Natural killer cell (primary cell): ENCODE results near the gene PLCXD1. TPM values are rescaled to one million over a fixed set of nuclear protein-coding genes. Genes with fewer than 3 reads are reported as not detected.
A peak's percentile ranks its signal among the peaks of the same experiment; 100 is the strongest.

Experiments
- ATAC-seq, 3 donors: fragments of 150-1000 bp in 2 of 3; fragments of 200-7000 bp in 1 of 3; cut with Tn5 transposase; 1 replicate in 1 of 3; 2 replicates in 2 of 3; pipeline ENCODE4 v1.10.0; 2021; ENCODE audit warnings: mild to moderate bottlenecking in 2 of 3, moderate library complexity in 2 of 3
- DNase-seq, 2 donors: peaks; one replicate each; pipeline versions ENCODE4 v3.0.0 to v3.0.0-alpha.2; 2013 to 2021; ENCODE audit warnings: mixed read lengths in 1 of 2
- H3K27ac ChIP-seq: one replicate; pipeline ENCODE4 v1.5.1; 2013; ENCODE audit warnings: mild to moderate bottlenecking, low read length
- H3K27me3 ChIP-seq: one replicate; pipeline ENCODE4 v1.6.1; 2013; ENCODE audit warnings: low read length; ENCODE audit not compliant: control insufficient read depth, insufficient read depth
- H3K36me3 ChIP-seq: one replicate; pipeline ENCODE4 v1.6.1; 2013; ENCODE audit warnings: low read length; ENCODE audit not compliant: control insufficient read depth, insufficient read depth
- H3K4me1 ChIP-seq: one replicate; pipeline ENCODE4 v1.6.1; 2013; ENCODE audit warnings: low read length; ENCODE audit not compliant: control insufficient read depth, insufficient read depth
- H3K4me3 ChIP-seq: one replicate; pipeline ENCODE4 v1.5.1; 2013; ENCODE audit warnings: low read length
- H3K9me3 ChIP-seq: one replicate; pipeline ENCODE4 v1.6.1; 2013; ENCODE audit warnings: low read length; ENCODE audit not compliant: control insufficient read depth, insufficient read depth
- H3K27ac Mint-ChIP-seq, 2 donors: one replicate each; pipeline ENCODE4 v1.8.0; 2022; ENCODE audit warnings: mild to moderate bottlenecking in 2 of 2, mixed read lengths in 2 of 2, moderate library complexity in 1 of 2
- H3K27me3 Mint-ChIP-seq, 2 donors: one replicate each; pipeline ENCODE4 v1.8.0; 2022; ENCODE audit warnings: low read depth in 2 of 2, mixed read lengths in 2 of 2
- H3K36me3 Mint-ChIP-seq: one replicate; pipeline ENCODE4 v1.8.0; 2022; ENCODE audit warnings: mixed read lengths
- H3K4me1 Mint-ChIP-seq, 2 donors: one replicate each; pipeline ENCODE4 v1.8.0; 2022; ENCODE audit warnings: mixed read lengths in 2 of 2
- H3K4me3 Mint-ChIP-seq: one replicate; pipeline ENCODE4 v1.8.0; 2022; ENCODE audit warnings: mild to moderate bottlenecking, moderate library complexity, mixed read lengths
- H3K9me3 Mint-ChIP-seq, 2 donors: one replicate each; pipeline ENCODE4 v1.8.0; 2022; ENCODE audit warnings: mixed read lengths in 2 of 2
- CTCF ChIP-seq: fragments of 200-600 bp; IDR thresholded peaks from one replicate; pipeline ENCODE4 v1.8.0; 2022; ENCODE audit warnings: antibody characterized with exemption
- WGBS: methylation state at CpG from one replicate; pipeline ENCODE4 v1.1.7; 2013; ENCODE audit warnings: missing lambda C conversion rate; ENCODE audit not compliant: insufficient coverage; 5-methylcytosine and 5-hydroxymethylcytosine counted together
- intact Hi-C: fragments of 100-400 bp; cut with micrococcal nuclease; formaldehyde crosslinking; loops from one replicate; pipeline ENCODE4 v1.14.2; 2022
- total RNA-seq, 4 donors: library from RNA; stranded (reverse); fragments of 120-200 nt in 1 of 4; gene quantifications; one replicate each; pipeline versions ENCODE4 v1.2.3 to v1.2.4, GENCODE V29; 2013 to 2022

Gene PLCXD1
- total RNA-seq, 3 donors from 2014 or later (not counting 1 experiment from before 2014, with no cell fraction given), result 16.3 to 20.9 (median 16.6) TPM

- no peak overlapping the region for H3K4me3 Mint-ChIP-seq
- intact Hi-C loops, result no loop called here
- Histone ChIP-seq H3K27ac (no peak overlapping the region), H3K36me3 (peaks cover 64% of the 10 kb centered on the region), H3K27me3 (no peaks in the 10 kb centered on the region), H3K9me3 (no peaks in the 10 kb centered on the region), H3K4me1 (peaks cover 2% of the 10 kb centered on the region), H3K4me3 (no peak overlapping the region)
- peaks cover 0 to 12% of the 10 kb centered on the region in 2 donors for H3K4me1 Mint-ChIP-seq
- WGBS, result 94% methylated on average over 69 of the region's 69 CpGs
- DNase-seq (no peak), ATAC-seq (peak in 2 of 3 donors; percentile 10 to 11)
- H3K27ac Mint-ChIP-seq, result peak overlapping the region in 1 of 2 donors; percentile 65
- TF ChIP-seq CTCF, result no peak
- no peaks in the 10 kb centered on the region for H3K9me3 Mint-ChIP-seq
- no peaks in the 10 kb centered on the region for H3K36me3 Mint-ChIP-seq
- no peaks in the 10 kb centered on the region for H3K27me3 Mint-ChIP-seq
These were observed 30.3 kb downstream of the PLCXD1 start for GRCh38 chrX:311156-312129.

- H3K4me3 ChIP-seq, result no peak overlapping the region
- H3K27ac ChIP-seq, result no peak overlapping the region
- no peaks in the 10 kb centered on the region for H3K9me3 Mint-ChIP-seq
- H3K36me3 ChIP-seq, result peaks cover 56% of the 10 kb centered on the region
- peak overlapping the region in 1 of 2 donors; percentile 27 for H3K27ac Mint-ChIP-seq
- ATAC-seq (no peak), DNase-seq (no peak)
- H3K27me3 ChIP-seq, result no peaks in the 10 kb centered on the region
- H3K4me1 Mint-ChIP-seq, result peaks cover under 1 to 20% of the 10 kb centered on the region in 2 donors
- no peak for TF ChIP-seq CTCF
- 94% methylated on average over 54 of the region's 54 CpGs for WGBS
- no peaks in the 10 kb centered on the region for H3K27me3 Mint-ChIP-seq
- no peaks in the 10 kb centered on the region for H3K9me3 ChIP-seq
- peaks cover 13% of the 10 kb centered on the region for H3K4me1 ChIP-seq
- H3K4me3 Mint-ChIP-seq, result no peak overlapping the region
- intact Hi-C loops, result no loop called here
- no peaks in the 10 kb centered on the region for H3K36me3 Mint-ChIP-seq
These were observed 31.6 kb downstream of the PLCXD1 start for GRCh38 chrX:312621-313331.

- 98% methylated on average over 8 of the region's 8 CpGs for WGBS
These were observed 32.4 kb downstream of the PLCXD1 start for GRCh38 chrX:313546-313945.

More at GRCh38 chrX:313546-313945, 32.4 kb downstream of the PLCXD1 start:
- Mint-ChIP-seq H3K27me3 (no peaks in the 10 kb centered on the region), H3K27ac (peak overlapping the region in 1 of 2 donors; percentile 27), H3K4me1 (peaks cover 6 to 25% of the 10 kb centered on the region in 2 donors), H3K9me3 (no peaks in the 10 kb centered on the region), H3K36me3 (no peaks in the 10 kb centered on the region), H3K4me3 (no peak overlapping the region)
- no peaks in the 10 kb centered on the region for H3K9me3 ChIP-seq
- intact Hi-C loops, result no loop called here
- H3K27ac ChIP-seq, result no peak overlapping the region
- DNase-seq (no peak), ATAC-seq (no peak)
- peaks cover 16% of the 10 kb centered on the region for H3K4me1 ChIP-seq
- no peak for TF ChIP-seq CTCF
- H3K4me3 ChIP-seq, result no peak overlapping the region
- H3K36me3 ChIP-seq, result peaks cover 53% of the 10 kb centered on the region
- no peaks in the 10 kb centered on the region for H3K27me3 ChIP-seq
